Caco-2 (cell line): ENCODE measurements around the gene SIX3. TPM values are rescaled to one million over a fixed set of nuclear protein-coding genes. Genes with fewer than 3 reads are reported as not detected.

Experiments used
- BruUV-seq: library from RNA; stranded (reverse); fragments of 400-500 nt; replicated peaks from 2 replicates; lab custom pipeline; 2021; lab: Mats Ljungman, UMichigan
- CTCF ChIA-PET: fragments of 300-600 bp; sonication (Branson Sonifier 250); formaldehyde crosslinking; loops from one replicate; lab custom pipeline; 2022; ENCODE audit warnings: antibody characterized with exemption; lab: Charles Lee
- POLR2A ChIA-PET: fragments of 300-600 bp; sonication (Branson Sonifier 250); formaldehyde crosslinking; loops from one replicate; lab custom pipeline; 2022; ENCODE audit warnings: antibody characterized with exemption; lab: Charles Lee
- DNase-seq, 2 experiments: peaks; one replicate each; pipeline versions ENCODE4 v3.0.0 to v3.0.0-alpha.2; 2020 to 2022
- H3K27me3 ChIP-seq: replicated peaks from 2 replicates; pipeline ENCODE4 v1.6.0; 2011; ENCODE audit warnings: low read length; ENCODE audit not compliant: control insufficient read depth, insufficient read depth
- H3K36me3 ChIP-seq: 2 replicates; pipeline ENCODE4 v1.5.1; 2011; ENCODE audit warnings: low read length; ENCODE audit not compliant: control insufficient read depth, insufficient read depth
- H3K4me1 ChIP-seq: fragments of 250-450 bp; sonication (Bioruptor Pico); 2 replicates; pipeline ENCODE4 v1.5.1; 2020; ENCODE audit warnings: mild to moderate bottlenecking
- H3K4me3 ChIP-seq: 2 replicates; pipeline ENCODE4 v1.5.1; 2011; ENCODE audit warnings: low read depth, mild to moderate bottlenecking, control low read depth, low read length
- H3K9me3 ChIP-seq: fragments of 250-450 bp; sonication (Bioruptor Pico); 2 replicates; pipeline ENCODE4 v1.5.1; 2020; ENCODE audit warnings: mild to moderate bottlenecking, moderate library complexity
- H3K27ac Mint-ChIP-seq: one replicate; pipeline ENCODE4 v1.8.0; 2022; ENCODE audit warnings: mixed read lengths; ENCODE audit not compliant: unreplicated experiment
- H3K27me3 Mint-ChIP-seq: one replicate; pipeline ENCODE4 v1.8.0; 2022; ENCODE audit warnings: mixed read lengths; ENCODE audit not compliant: insufficient read depth, unreplicated experiment
- H3K36me3 Mint-ChIP-seq: one replicate; pipeline ENCODE4 v1.8.0; 2022; ENCODE audit warnings: mild to moderate bottlenecking, mixed read lengths; ENCODE audit not compliant: insufficient read depth, unreplicated experiment
- H3K4me1 Mint-ChIP-seq: one replicate; pipeline ENCODE4 v1.8.0; 2022; ENCODE audit warnings: low read depth, mixed read lengths; ENCODE audit not compliant: unreplicated experiment
- H3K4me3 Mint-ChIP-seq: one replicate; pipeline ENCODE4 v1.8.0; 2022; ENCODE audit warnings: mild to moderate bottlenecking, moderate library complexity, mixed read lengths; ENCODE audit not compliant: unreplicated experiment
- H3K9me3 Mint-ChIP-seq: one replicate; pipeline ENCODE4 v1.8.0; 2022; ENCODE audit warnings: mixed read lengths; ENCODE audit not compliant: unreplicated experiment
- CTCF ChIP-seq, 2 experiments: fragments of 200-600 bp in 1 of 2; IDR thresholded peaks; 1 replicate in 1 of 2; 2 replicates in 1 of 2; pipeline versions ENCODE4 v1.5.1 to v1.8.0; 2011 to 2022; ENCODE audit warnings: antibody characterized with exemption in 1 of 2, control low read depth in 1 of 2, inconsistent platforms in 1 of 2, low read depth in 1 of 2, low read length in 1 of 2, mild to moderate bottlenecking in 1 of 2, moderate library complexity in 1 of 2; ENCODE audit not compliant: insufficient read depth in 1 of 2, severe bottlenecking in 1 of 2, unreplicated experiment in 1 of 2
- intact Hi-C: fragments of 100-400 bp; cut with micrococcal nuclease; formaldehyde crosslinking; loops from one replicate; pipeline ENCODE4 v1.10.0; 2022; ENCODE audit not compliant: unreplicated experiment
- total RNA-seq: library from RNA; stranded (reverse); gene quantifications from 2 replicates; pipeline ENCODE4 v1.2.3, GENCODE V29; 2022

SIX3 gene
- total RNA-seq, 1 experiment from 2014 or later, result not detected

GRCh38 chr2:44945676-44946371 lies 4.3 kb downstream of the SIX3 start:
- intact Hi-C loops, result no loop called here
- Histone ChIP-seq H3K4me3 (no peak overlapping the region), H3K27me3 (peaks cover under 1% of the 10 kb centered on the region; the same call in 1 of the 2 replicates), H3K4me1 (no peaks in the 10 kb centered on the region), H3K9me3 (no peaks in the 10 kb centered on the region), H3K36me3 (no peaks in the 10 kb centered on the region)
- no peak for TF ChIP-seq CTCF (IDR thresholded peaks at IDR 0.05; ENCODE audit: insufficient read depth in 1 of 2, low read depth in 1 of 2, low read length in 1 of 2, severe bottlenecking in 1 of 2, unreplicated experiment in 1 of 2)
- peaks cover 17% of the 10 kb centered on the region for H3K4me1 Mint-ChIP-seq
- H3K27me3 Mint-ChIP-seq, result peaks cover 12% of the 10 kb centered on the region
- no peak for DNase-seq
- H3K4me3 Mint-ChIP-seq, result no peak overlapping the region
- no TSS peak for BruUV-seq
- H3K27ac Mint-ChIP-seq, result no peak overlapping the region
- POLR2A ChIA-PET, result no interaction called here
- CTCF ChIA-PET, result interaction anchor here (1.4 kb wide), 1 partner anchor 11 kb away, joined by 4 read pairs; no protein-coding TSS in a partner anchor
- no peaks in the 10 kb centered on the region for H3K36me3 Mint-ChIP-seq
- H3K9me3 Mint-ChIP-seq, result no peaks in the 10 kb centered on the region

- Histone ChIP-seq H3K4me1 (no peaks in the 10 kb centered on the region), H3K27me3 (no peaks in the 10 kb centered on the region; the same call in 1 of the 2 replicates), H3K4me3 (no peak overlapping the region), H3K9me3 (no peaks in the 10 kb centered on the region), H3K36me3 (no peaks in the 10 kb centered on the region)
- peaks cover 7% of the 10 kb centered on the region for H3K27me3 Mint-ChIP-seq
- H3K27ac Mint-ChIP-seq, result no peak overlapping the region
- no TSS peak for BruUV-seq
- intact Hi-C loops, result no loop called here
- POLR2A ChIA-PET, result interaction anchor here (0.6 kb wide), 1 partner anchor 17 kb away, joined by 6 read pairs; no protein-coding TSS in a partner anchor
- TF ChIP-seq CTCF (IDR thresholded peaks at IDR 0.05; ENCODE audit: insufficient read depth in 1 of 2, low read depth in 1 of 2, low read length in 1 of 2, severe bottlenecking in 1 of 2, unreplicated experiment in 1 of 2), result no peak
- peaks cover 11% of the 10 kb centered on the region for H3K4me1 Mint-ChIP-seq
- no peak overlapping the region for H3K4me3 Mint-ChIP-seq
- CTCF ChIA-PET, result interaction anchor here (1.4 kb wide), 1 partner anchor 10 kb away, joined by 4 read pairs; no protein-coding TSS in a partner anchor
- H3K36me3 Mint-ChIP-seq, result no peaks in the 10 kb centered on the region
- H3K9me3 Mint-ChIP-seq, result no peaks in the 10 kb centered on the region
- no peak for DNase-seq
These were observed 5.0 kb downstream of the SIX3 start for GRCh38 chr2:44946372-44947027.

GRCh38 chr2:44947028-44947375 lies 5.5 kb downstream of the SIX3 start:
- no peak for TF ChIP-seq CTCF (IDR thresholded peaks at IDR 0.05; ENCODE audit: insufficient read depth in 1 of 2, low read depth in 1 of 2, low read length in 1 of 2, severe bottlenecking in 1 of 2, unreplicated experiment in 1 of 2)
- DNase-seq, result no peak
- H3K27me3 ChIP-seq, result no peaks in the 10 kb centered on the region; the same call in 1 of the 2 replicates
- no peaks in the 10 kb centered on the region for H3K4me1 ChIP-seq
- H3K9me3 ChIP-seq, result no peaks in the 10 kb centered on the region
- intact Hi-C loops, result no loop called here
- H3K4me3 ChIP-seq, result no peak overlapping the region
- POLR2A ChIA-PET, result interaction anchor here (0.6 kb wide), 1 partner anchor 17 kb away, joined by 6 read pairs; no protein-coding TSS in a partner anchor
- no TSS peak for BruUV-seq
- CTCF ChIA-PET, result no interaction called here
- no peaks in the 10 kb centered on the region for H3K36me3 ChIP-seq
- Mint-ChIP-seq H3K36me3 (no peaks in the 10 kb centered on the region), H3K27me3 (peaks cover 2% of the 10 kb centered on the region), H3K4me1 (peaks cover 8% of the 10 kb centered on the region), H3K4me3 (no peak overlapping the region), H3K9me3 (no peaks in the 10 kb centered on the region), H3K27ac (no peak overlapping the region)
